ENCODE results near the gene GAS6. TPM values are rescaled to one million over a fixed set of nuclear protein-coding genes. Genes with fewer than 3 reads are reported as not detected.

GAS6 gene
- total RNA-seq, 1 experiment from 2014 or later: 49.4 TPM

- TF ChIP-seq ZFX (IDR thresholded peaks at IDR 0.05) (no peak), REST (IDR thresholded peaks at IDR 0.05; ENCODE audit: low read depth) (no peak), CTCF (IDR thresholded peaks at IDR 0.05 in 2 of 3, conservative IDR thresholded peaks at IDR 0.05 in 1 of 3; ENCODE audit: borderline replicate concordance in 1 of 3, insufficient read depth in 1 of 3, low read depth in 2 of 3, low read length in 2 of 3) (no peak), JUND (IDR thresholded peaks at IDR 0.05) (no peak), CEBPB (IDR thresholded peaks at IDR 0.05; ENCODE audit: low read depth) (no peak), ATF3 (IDR thresholded peaks at IDR 0.05) (no peak), TCF7L2 (IDR thresholded peaks at IDR 0.05; ENCODE audit: borderline replicate concordance, extremely low read depth, insufficient read depth, insufficient read length) (no peak), SIN3A (IDR thresholded peaks at IDR 0.05; ENCODE audit: low read depth) (no peak), YY1 (IDR thresholded peaks at IDR 0.05; ENCODE audit: extremely low read depth, insufficient replicate concordance, low read depth, low read length) (no peak), EZH2phosphoT487 (IDR thresholded peaks at IDR 0.05; ENCODE audit: borderline replicate concordance) (no peak), SP1 (IDR thresholded peaks at IDR 0.05; ENCODE audit: low read depth) (no peak)
- TF ChIP-seq, protein P1, sequence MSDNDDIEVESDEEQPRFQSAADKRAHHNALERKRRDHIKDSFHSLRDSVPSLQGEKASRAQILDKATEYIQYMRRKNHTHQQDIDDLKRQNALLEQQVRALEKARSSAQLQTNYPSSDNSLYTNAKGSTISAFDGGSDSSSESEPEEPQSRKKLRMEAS (IDR thresholded peaks at IDR 0.05): no peak
- no peak overlapping the region for H3K9ac ChIP-seq (ENCODE audit: low read length)
- no peak overlapping the region for H3K4me3 ChIP-seq (replicated peaks in 1 of 2; ENCODE audit: low read depth in 1 of 2, low read length in 2 of 2)
- H3K79me2 ChIP-seq (ENCODE audit: insufficient read depth, low read length): no peaks in the 10 kb centered on the region
- no peaks in the 10 kb centered on the region for H3K36me3 ChIP-seq (ENCODE audit: control insufficient read depth in 1 of 2, insufficient read depth in 2 of 2, low read length in 2 of 2)
- ATAC-seq: no peak
- H3K9me3 ChIP-seq (ENCODE audit: control insufficient read depth in 1 of 2, insufficient read depth in 1 of 2, low read depth in 1 of 2, low read length in 2 of 2): 0 out of 4 replicates have a peak, but pooled peaks cover 0 to 3% of the 10 kb centered on the region in 2 experiments
- H3K4me2 ChIP-seq (ENCODE audit: low read length): no peak overlapping the region
- H3K27me3 ChIP-seq (ENCODE audit: insufficient read depth, low read length): no peaks in the 10 kb centered on the region
- H3K27ac ChIP-seq (ENCODE audit: low read depth, low read length): no peak overlapping the region
- no peaks in the 10 kb centered on the region for H3K4me1 ChIP-seq (ENCODE audit: control insufficient read depth in 1 of 2, insufficient read depth in 2 of 2, low read length in 2 of 2)
- no peaks in the 10 kb centered on the region for H3K9me2 ChIP-seq (ENCODE audit: insufficient read depth)
- no peak for DNase-seq (ENCODE audit: low read depth, low spot score)
- H2AFZ ChIP-seq (ENCODE audit: low read depth, low read length, poor library complexity, severe bottlenecking): no peak overlapping the region
- BruUV-seq (replicated peaks): no TSS peak
- ChIA-PET POLR2A (no interaction called here), RAD21 (ENCODE audit: low non-redundant PET in 1 of 2, low total read pairs in 2 of 2, uncharacterized antibody in 2 of 2, unreplicated experiment in 2 of 2) (no interaction called here), CTCF (no interaction called here)
- intact Hi-C loops (cut with micrococcal nuclease): no loop called here
- H4K20me1 ChIP-seq (ENCODE audit: insufficient read depth): no peaks in the 10 kb centered on the region
Observed at GRCh38 chr13:113887700-113888201, 23.9 kb upstream of the GAS6 start.

Data from HCT116 (cell line).